GM18873 (cell line): ENCODE data around the gene CTCFL.

Experiments used
- ATAC-seq: cut with Tn5 transposase; IDR thresholded peaks from one replicate; pipeline ENCODE4 v1.9.1; 2021; ENCODE audit warnings: mild to moderate bottlenecking, moderate library complexity, moderate number of reproducible peaks; ENCODE audit not compliant: unreplicated experiment, low FRiP score

The CTCFL gene

DNA sequence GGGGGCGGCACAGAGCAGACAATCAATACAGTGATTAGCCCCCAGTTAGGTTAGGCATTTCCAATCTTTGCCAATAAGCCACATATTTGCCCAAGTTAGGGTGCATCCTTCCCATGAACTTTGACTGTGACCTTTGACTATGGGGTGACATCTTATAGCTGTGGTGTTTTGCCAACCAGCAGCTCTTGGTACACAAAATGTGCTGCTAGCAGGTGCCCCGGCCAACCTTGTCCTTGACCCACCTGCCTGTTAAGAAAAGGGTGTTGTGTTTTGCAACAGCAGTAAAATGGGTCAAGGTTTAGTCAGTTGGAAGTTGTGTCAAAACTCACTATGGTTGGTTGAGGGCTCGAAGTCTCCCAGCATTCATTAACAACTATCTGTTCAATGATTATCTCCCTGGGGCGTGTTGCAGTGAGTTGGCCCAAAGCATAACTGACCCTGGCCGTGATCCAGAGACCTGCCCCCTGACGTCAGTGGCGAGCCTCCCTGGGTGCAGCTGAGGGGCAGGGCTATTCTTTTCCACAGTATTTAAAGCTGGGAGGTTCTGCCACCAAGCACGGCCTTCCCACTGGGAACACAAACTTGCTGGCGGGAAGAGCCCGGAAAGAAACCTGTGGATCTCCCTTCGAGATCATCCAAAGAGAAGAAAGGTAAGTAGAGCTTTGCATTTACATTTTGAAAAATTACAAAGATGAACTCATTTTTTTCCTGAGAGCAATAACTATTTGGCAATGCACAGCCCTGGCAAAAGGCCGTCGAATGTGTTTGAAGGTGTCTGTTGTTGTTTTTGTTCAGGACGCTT lies 35.8 kb upstream of the CTCFL start, which contains the start of gene PCK1:
TSS of gene PCK1 (plus strand) at position 557 of the 802 bp plus-strand sequence. CDS start 302 bp downstream, outside the sequence.
- ATAC-seq: no peak

DNA sequence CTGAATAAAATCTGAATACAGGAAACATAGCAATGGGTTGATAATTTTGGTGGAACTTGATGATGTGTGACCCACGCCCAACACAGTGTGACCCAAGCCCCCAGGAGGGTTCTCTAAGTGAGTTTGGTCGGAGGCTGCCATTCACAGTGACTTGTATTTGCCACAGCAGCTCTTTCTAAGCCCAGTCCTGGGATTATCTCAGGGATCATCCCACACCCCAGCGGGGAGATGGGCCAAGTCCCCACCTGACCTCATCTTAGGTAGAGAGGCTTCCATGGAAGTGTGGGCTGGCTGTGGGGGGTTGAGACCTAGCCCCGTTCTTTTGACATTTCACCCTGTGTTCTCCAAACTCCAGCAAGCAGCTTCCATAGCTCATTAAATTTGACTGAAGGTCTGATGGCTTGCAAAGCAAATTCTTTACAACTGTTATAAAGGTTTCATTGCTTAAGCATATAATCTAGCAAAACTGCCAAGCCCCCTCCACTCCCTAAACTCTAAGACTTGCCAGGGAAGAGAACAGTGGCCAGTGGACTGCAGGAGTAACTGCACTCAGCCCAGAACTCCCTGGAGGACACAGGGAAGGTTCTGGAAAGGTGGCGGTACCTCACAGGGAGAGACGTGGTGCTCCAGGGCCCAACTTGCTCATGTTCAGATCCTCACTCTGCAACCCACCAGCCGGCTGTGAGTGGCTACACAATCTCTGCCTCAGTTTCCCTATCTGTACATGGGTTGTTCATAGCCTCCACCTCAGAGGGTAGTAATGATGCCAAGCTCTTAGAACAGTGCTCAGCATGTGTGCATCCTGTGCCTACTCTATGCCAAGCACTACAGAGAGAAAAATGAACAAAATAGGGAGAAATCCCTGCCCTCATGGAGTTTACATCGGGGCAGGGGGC lies 35.0 kb upstream of the CTCFL start:
- no peak for ATAC-seq

DNA sequence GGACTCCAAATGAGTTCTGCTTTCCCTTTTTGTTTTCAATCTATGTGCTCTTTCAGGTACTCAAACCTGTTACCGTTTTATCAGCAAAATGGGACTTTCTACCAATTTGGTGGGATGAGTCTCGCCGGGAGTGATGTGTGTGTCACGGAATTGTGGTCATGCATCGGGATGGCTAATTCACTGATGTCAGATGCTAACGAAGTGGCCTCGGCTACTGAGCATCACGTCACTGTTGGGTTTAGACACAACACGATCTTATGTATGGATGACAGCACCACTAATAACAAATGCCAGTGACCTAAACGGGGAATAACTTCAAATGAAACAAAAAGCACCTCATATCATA lies 34.3 kb upstream of the CTCFL start:
- no peak for ATAC-seq

DNA sequence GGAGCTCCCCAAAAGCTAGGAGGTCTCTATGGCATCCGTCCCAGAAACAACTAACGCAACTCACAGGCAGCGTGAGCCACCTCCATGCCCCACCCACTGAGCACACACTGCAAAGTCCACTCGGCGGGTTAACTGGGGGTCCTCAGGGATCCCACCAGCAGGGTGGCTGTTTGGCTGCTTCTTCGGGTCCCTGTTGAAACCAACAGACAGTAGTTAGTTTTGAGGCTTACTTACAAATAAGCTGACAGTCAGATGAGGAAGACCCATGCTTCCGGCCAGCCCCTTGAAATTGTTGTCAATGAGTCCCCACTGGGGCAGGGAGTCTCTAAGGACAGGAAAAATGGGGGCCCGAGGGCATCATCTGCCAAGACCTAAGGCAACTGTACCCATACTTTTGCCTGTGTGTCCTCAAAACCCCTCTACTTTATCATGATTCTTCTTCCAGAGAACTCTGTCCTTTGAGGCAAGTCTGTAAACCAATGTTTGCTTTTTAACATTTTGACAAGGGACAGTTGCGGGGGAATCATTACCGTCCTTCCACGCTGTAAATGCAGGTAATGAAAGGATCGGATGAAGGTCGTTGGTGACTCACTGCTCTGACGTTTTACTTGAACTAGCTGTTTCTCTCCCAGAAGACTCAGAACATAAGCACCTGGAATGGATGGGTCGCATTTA lies 33.8 kb upstream of the CTCFL start:
- ATAC-seq: no peak

DNA sequence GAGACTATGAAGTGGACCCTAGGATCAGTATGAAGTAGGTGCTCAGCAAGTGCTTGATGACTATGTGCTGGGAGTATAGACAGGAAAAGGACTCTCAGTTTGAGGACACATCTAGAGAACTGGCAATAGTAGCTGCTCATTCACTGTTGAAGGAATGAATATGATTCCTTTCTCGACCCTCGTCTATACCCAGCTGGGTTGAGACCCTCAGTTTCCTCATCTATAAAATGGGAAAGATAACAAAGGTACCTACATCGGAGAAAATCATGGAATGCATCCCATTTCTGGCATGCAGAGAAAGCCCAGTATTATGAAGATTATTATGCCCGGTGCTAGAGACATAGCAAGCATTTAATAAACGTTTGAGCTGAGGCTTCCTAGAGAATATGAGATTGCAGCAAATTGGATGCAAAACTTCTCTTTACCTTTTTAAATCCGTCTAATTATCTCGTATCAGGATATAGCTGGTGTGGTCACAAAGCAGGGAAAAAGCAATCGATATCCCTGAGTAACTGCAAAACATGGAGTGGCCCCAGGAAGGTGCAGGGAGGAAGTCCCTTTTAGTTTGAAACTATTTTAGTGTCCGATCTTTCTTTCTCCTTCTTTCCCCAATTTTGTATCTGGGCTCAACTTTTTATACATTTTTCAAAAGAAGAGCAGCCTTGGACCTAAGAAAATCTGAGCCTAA lies 33.1 kb upstream of the CTCFL start:
- ATAC-seq: no peak

DNA sequence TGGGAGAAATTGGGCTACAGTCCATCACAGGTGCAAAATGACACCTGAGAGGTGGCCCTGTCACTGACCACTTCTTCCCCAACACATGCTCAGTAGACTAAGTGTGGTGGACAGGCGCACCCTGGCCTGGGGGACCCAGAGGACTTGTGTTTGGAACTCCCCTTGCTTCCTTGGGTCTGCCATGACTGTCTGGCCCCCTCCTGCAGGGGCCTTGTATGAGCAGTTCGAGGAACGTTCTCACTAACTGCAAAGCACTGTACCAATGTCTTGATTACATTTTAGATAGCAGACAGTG lies 32.0 kb upstream of the CTCFL start:
- no peak for ATAC-seq

DNA sequence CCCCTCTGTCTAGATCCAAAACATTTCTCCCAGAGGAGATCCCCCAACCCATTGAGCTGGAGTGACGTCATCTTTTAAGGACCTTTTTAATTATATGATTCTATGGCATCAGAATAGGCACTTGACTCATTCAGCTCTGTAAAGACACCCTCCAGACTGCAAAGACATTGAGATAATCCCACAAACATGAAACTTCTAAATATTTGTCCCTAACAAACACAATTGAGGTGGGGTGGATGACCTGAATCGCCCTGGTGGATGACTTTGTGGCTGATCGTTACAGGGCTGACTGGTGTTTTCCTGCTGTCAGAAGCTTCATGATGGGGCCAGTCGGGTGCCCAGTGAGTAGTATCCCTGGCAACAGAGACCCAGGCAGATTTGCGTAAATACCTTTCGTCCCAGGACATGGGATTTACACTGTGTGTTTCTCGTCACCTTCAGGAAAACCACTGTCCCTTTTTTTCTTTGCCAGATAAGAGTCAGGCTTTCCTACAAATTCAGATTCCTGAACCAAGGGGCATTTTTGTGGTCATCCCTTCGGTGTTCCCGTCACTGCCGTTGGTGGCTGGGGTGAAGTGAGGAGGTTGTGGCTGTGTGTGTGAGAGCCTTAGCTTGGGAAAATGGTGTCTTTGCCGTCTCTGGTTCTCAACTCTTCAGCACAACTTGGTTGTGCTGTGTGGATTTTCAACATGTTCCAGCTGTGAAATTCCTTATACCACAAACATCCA lies 30.7 kb upstream of the CTCFL start:
- no peak for ATAC-seq

DNA sequence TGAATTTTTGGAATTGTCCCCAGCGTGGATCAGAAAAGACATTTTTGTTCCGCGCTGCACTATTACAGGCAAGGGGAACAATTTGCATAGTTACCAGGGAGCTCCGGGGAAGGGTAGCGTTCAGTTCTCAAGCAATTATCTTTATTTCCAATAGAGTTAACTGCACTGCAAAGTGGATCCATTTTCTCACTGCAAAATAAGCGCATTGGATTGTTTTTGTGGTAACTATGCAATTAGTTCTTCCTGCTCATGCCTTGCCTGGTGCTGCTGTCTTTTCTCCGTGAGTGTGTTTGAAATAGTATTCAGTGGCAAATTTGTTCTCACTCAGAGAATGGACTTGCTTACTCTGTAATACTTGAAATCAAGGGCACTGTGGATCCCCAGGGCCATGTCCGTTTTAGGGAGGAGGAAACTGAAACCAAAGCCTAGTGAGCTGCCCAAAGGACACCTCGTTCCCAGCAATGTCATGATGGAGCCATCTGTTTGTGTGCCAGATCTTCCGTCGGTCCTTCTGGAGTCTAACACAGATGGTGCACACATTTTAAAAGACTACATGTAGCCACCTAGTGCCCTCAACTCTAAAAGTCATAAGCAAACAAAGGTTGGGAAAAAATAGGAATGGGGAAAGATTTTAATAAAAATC lies 28.6 kb upstream of the CTCFL start:
- ATAC-seq: no peak

DNA sequence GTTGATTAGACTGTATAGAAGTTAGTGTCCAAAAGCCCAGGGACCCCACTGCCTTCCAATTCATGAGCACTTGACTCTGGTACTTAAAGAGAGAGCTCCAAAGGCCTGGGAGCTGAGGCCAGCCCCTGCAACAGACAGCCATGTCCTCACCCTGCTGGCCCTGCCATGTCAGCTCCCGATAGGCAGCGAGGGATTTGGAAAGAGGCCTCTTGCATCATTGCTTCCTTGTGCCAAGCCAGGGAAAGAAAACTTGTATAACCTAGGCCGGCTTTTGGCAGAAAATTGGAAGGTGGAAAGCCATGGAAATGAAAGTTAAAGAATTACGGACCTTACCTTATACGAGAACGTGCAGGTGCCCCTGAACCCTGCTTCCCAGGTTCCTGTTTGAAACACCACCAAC lies 27.5 kb upstream of the CTCFL start:
- no peak for ATAC-seq

DNA sequence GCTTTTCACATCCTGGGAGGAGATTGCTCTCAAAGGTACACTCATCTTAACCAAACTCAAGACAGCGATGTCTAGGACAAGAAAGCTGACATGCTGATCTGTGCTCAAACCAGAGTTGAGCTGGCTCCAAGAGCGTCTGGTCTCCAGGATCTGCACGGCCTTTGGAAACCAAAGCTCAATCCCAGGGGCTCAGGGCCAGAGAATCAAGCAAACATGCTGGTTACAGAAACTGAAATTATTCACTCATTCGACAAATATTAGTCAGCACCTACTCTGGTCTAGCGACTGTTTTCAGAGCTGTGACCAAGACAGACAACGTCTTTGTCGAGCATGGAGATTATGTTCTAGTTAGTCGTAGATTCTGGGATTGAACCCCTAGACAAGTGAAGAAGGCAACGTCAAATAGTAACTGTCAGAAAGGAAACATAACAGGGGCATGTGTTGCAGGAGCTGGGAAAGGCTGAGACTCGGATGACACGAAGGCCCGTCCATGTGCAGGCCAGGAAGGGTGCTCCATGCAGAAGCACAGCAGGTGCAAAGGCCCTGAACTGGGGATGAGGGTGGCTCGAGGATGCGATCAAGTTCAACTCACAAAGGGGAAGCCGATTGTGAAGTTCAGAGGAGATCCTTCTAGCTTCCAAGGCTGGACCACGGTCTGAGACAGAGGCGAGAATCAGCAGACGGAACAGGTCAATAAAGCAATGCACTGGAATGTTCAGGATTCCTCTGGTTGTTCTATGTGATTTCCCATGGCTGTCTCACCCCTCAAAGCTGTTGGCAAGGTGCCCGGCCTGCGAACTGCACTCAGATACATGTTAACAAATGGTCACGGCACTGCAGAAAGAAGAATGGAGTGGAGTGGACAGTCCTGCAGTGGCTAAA lies 23.5 kb upstream of the CTCFL start:
- no peak for ATAC-seq

DNA sequence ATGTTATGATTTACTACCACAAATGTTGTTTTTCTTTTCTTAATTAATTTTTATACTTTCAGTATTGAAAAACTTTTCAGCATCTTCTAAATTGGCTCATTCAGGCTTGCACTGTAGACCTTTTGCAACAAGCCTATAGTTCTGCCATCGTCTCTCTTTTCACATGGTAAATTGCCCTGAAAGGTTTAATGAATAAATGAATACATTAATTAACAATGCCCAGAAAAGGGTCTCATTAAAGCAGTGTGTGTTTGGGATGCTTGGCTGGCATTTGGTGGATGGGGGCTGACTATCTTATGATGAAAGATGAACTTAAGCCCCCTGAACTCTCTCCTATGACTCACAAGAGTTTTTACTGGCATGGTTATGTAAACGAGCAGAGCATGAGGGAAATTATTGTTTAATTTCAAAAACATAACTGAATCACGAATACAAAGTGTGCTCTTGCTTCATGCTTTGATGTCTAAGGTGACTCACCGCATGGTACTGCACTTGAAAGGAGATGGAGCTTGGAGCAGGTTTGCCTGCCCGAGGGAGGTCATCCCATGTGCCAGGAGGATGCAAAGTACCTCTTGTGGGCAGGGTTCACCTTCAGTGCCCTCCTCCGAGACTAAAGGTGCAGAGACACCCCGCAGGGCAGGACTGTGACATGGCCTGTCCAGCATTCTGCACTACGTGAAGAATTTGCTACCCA lies 22.2 kb upstream of the CTCFL start:
- no peak for ATAC-seq

DNA sequence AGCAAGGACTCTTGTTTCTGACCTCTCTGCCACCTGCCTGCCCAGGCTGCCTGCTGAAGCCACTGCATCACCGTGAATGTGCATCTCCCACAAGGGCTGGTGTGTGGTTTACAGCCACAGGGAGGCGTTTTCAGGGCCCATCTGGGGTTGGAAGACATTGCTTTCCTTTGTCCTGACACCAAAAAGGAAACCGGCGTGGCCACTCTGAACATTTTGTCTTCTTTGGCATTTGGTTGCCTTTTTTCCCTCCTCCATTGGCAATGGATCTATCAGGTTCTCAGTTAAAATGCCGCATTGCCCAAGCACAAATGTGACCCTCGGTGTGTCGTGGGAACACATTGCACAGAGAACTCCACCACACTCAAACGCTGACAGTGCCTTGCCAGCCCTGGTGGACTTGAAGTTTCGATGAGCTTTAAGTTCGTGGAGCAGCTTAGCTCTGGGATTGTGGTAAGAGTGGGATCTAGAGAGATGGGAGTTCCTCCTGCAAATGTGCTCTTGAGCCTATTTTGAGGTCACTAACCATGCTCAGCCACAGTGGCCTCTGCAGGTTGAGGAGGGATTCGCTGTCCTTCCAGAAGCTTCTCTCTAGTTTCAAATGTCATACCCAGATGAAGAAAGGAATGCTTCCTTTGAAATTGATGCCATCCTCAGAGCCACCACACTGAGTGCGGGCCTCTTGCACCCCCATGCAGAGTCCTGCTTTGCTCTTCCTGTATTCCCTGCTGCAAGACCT lies 21.2 kb upstream of the CTCFL start:
- no peak for ATAC-seq

DNA sequence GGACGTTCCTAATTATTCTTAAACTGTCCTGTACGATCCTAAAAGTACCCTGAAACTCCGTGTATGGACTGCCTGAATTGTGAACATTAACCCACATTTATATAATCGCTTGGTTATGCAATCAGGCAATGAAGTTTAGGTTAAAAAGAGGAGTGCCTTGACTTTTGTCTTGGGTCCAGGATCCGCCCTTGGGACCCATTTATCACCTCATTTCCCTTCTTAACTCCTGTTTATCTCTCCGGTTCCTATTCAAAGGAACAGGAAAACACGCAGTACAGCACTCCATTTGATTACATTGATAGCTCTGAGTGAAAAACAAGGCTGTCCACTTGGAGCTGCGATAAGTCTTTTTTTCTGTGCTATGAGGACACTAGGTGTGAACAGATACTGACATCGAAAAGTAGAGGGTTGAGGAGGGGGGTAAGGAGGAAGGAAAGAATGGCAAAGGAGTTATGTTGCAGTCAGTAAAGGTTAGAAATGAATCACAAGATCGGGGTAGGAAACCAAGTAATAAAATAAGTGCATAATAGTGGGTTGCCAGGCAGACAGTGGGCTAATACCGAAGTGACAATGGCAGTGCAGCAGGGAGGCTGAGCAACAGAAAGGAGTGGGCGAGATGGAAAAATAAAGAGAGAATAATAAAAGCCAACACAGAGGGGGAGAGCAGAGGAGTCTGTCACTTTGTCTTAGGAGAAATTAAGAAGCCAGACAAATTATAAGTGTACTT lies 20.1 kb upstream of the CTCFL start:
- ATAC-seq: no peak

DNA sequence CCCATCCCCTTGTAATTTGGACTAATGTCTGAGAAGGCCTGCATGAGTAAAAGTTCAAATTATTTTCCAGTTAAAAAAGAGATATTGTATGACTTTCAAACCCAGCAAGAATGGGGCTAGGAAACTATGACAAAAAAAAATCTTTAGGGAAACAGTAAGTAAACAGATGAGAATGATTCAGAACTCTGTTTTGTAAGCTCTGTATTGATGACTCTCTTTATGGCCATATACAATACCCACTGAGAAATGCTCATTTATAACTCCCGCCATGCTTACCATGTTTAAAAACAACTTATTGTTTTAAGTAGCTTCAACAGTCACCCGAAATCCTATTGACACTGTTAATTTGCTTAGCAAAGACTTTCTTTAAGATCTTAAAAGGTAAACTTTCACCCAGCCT lies 18.8 kb upstream of the CTCFL start:
- no peak for ATAC-seq

DNA sequence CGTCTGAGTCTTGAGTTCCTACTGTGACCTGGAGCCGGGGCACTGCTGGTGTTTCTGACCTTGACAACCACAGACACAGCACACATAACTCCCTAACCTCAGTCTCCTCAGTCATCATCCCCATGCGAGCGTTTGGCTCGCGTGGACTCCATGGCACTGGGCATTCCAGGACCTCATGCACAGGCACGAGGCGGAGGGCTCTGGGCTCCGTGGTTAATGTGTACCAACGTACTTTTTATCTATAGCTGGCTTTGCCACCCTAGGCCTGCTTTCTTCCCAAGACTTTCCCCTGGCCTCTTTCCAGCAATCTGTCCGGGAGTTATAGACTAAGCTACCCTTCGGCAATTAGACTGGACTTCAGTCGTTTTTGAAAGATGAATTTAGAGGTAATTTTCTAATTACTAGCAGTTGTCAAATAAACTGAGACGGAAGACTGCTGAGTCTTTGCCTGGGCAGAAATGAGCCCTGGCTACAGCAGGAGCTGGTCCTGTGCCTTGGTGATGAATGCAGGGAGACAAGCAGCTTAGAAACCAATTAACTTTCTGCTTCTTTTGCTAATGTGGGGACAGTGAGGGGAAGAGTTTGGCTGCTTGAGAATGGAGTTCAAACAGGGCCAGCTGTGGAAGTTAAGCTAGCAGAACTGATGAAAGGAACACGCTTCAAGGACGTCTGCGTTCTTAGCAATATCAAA lies 16.1 kb upstream of the CTCFL start:
- no peak for ATAC-seq

DNA sequence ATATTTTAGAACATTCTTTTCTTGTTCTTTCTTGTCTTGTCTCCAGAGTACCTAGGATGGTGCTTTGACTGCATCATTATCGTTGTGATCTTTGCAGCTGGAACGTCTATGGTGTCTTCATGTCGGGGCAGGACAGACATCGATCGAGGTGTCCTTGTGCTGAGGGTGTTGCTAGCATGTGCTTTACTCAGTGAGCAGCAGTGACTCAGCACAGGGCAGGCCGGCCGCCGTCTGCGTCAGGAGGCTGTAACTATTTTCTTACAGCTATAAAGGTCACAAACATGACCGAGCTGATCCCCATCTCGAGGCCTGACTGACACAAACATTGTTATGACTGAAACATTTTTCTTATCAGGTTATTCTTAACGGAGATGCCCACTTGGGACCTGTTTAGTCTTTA lies 14.9 kb upstream of the CTCFL start:
- no peak for ATAC-seq
